Fibroblast of villous mesenchyme (primary cell): Measurements from ENCODE around the gene POLR2H. TPM values are rescaled to one million over a fixed set of nuclear protein-coding genes. Genes with fewer than 3 reads are reported as not detected.

Experiments
- DNase-seq: peaks from one replicate; pipeline ENCODE4 v3.0.0-alpha.2; 2010; ENCODE audit warnings: low read depth
- H3K4me3 ChIP-seq: 2 replicates; pipeline ENCODE4 v1.5.1; 2011; ENCODE audit warnings: low read depth, mild to moderate bottlenecking, low read length
- CTCF ChIP-seq: IDR thresholded peaks from 2 replicates; pipeline ENCODE4 v1.5.1; 2012; ENCODE audit warnings: low read depth, mild to moderate bottlenecking, low read length; ENCODE audit not compliant: insufficient read depth
- total RNA-seq: library from RNA; depleted of rRNA; stranded (reverse); fragments of >200 nt; gene quantifications from 2 replicates; pipeline ENCODE4 v1.2.3, GENCODE V29; 2012

POLR2H gene
- total RNA-seq, 1 donor, result 61.3 TPM

GRCh38 chr3:184387174-184387714 is 25.7 kb downstream of the POLR2H start:
- H3K4me3 ChIP-seq, result no peak overlapping the region
- DNase-seq, result no peak
- TF ChIP-seq CTCF, result no peak

GRCh38 chr3:184388164-184388935 is 26.8 kb downstream of the POLR2H start:
- no peak overlapping the region for H3K4me3 ChIP-seq
- no peak for DNase-seq
- no peak for TF ChIP-seq CTCF

- no peak for TF ChIP-seq CTCF
- H3K4me3 ChIP-seq, result no peak overlapping the region
- DNase-seq, result no peak
Measured at GRCh38 chr3:184388936-184389230, 27.4 kb downstream of the POLR2H start.

GRCh38 chr3:184389384-184389783 is 27.9 kb downstream of the POLR2H start:
- no peak for DNase-seq
- H3K4me3 ChIP-seq, result no peak overlapping the region
- no peak for TF ChIP-seq CTCF

GRCh38 chr3:184389935-184390528 is 28.5 kb downstream of the POLR2H start:
- TF ChIP-seq CTCF, result no peak
- no peak overlapping the region for H3K4me3 ChIP-seq
- DNase-seq, result no peak

GRCh38 chr3:184391266-184391665 is 29.8 kb downstream of the POLR2H start:
- TF ChIP-seq CTCF, result no peak
- no peak overlapping the region for H3K4me3 ChIP-seq
- no peak for DNase-seq

- DNase-seq, result no peak
- H3K4me3 ChIP-seq, result no peak overlapping the region
- no peak for TF ChIP-seq CTCF
Measured at GRCh38 chr3:184395320-184395660, 33.8 kb downstream of the POLR2H start.
